ENCODE measurements around the gene UBR4. TPM values are rescaled to one million over a fixed set of nuclear protein-coding genes. Genes with fewer than 3 reads are reported as not detected.

The UBR4 gene
- polyA plus RNA-seq, 1 donor (not counting 4 experiments of a cell fraction or from before 2014, with no cell fraction given) = 39.0 TPM

DNA sequence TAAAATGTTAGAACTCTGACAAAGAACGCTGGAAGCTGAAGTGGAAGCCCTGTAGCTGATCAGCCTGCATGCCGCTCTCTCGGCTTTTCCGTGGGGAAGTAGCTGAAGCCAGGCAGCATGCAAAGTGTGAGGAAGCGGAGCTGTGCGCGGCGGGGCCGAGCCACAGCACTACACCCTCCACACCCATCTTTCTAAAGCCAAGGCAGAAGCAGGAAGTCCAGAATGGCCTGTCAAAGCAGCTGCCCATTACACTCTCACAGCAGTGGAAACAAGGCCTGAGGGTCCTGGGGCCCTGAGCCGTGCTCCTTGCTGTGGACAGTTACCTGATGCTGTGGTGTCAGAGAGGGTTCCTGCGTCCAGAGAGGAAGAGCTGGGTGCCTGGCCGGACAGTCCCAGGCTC, 69.6 kb downstream of the UBR4 start:
- no peak for TF ChIP-seq EZH2 (IDR thresholded peaks at IDR 0.05; ENCODE audit: low read length)
- TF ChIP-seq, protein P1, sequence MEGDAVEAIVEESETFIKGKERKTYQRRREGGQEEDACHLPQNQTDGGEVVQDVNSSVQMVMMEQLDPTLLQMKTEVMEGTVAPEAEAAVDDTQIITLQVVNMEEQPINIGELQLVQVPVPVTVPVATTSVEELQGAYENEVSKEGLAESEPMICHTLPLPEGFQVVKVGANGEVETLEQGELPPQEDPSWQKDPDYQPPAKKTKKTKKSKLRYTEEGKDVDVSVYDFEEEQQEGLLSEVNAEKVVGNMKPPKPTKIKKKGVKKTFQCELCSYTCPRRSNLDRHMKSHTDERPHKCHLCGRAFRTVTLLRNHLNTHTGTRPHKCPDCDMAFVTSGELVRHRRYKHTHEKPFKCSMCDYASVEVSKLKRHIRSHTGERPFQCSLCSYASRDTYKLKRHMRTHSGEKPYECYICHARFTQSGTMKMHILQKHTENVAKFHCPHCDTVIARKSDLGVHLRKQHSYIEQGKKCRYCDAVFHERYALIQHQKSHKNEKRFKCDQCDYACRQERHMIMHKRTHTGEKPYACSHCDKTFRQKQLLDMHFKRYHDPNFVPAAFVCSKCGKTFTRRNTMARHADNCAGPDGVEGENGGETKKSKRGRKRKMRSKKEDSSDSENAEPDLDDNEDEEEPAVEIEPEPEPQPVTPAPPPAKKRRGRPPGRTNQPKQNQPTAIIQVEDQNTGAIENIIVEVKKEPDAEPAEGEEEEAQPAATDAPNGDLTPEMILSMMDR (optimal IDR thresholded peaks at IDR 0.05 in 1 of 3, IDR thresholded peaks at IDR 0.05 in 1 of 3, conservative IDR thresholded peaks at IDR 0.05 in 1 of 3; ENCODE audit: extremely low read depth in 1 of 3, insufficient read depth in 2 of 3, low read length in 3 of 3) = no peak
- no peaks in the 10 kb centered on the region for H3K79me2 ChIP-seq (ENCODE audit: control insufficient read depth, insufficient read depth, low read length)
- no peak overlapping the region for H3K9ac ChIP-seq (ENCODE audit: control insufficient read depth, extremely low read depth, insufficient read depth, low read length)
- no peaks in the 10 kb centered on the region for H3K9me1 ChIP-seq (ENCODE audit: control insufficient read depth, extremely low read depth, insufficient read depth, low read length)
- no peak overlapping the region for H3K27ac ChIP-seq (ENCODE audit: control insufficient read depth, insufficient read depth, low read length)
- H2AFZ ChIP-seq (ENCODE audit: control insufficient read depth, low read length) = no peak overlapping the region
- no peak overlapping the region for H3K4me3 ChIP-seq (ENCODE audit: control insufficient read depth in 2 of 3, extremely low read depth in 1 of 3, insufficient read depth in 2 of 3, low read depth in 1 of 3, low read length in 3 of 3)
- no peak overlapping the region for H3K4me2 ChIP-seq (ENCODE audit: control insufficient read depth, extremely low read depth, insufficient read depth, low read depth, low read length)
- no peaks in the 10 kb centered on the region for H3K9me3 ChIP-seq (ENCODE audit: control insufficient read depth, low read depth, low read length)
- no peaks in the 10 kb centered on the region for H4K20me1 ChIP-seq (ENCODE audit: control insufficient read depth, extremely low read depth, insufficient read depth, low read length)
- no peak for DNase-seq (ENCODE audit: low read depth, low spot score)
- H3K4me1 ChIP-seq (ENCODE audit: control insufficient read depth, extremely low read depth, insufficient read depth, low read length) = no peaks in the 10 kb centered on the region
- no peak for FAIRE-seq
- H3K36me3 ChIP-seq (ENCODE audit: control insufficient read depth in 2 of 2, extremely low read depth in 1 of 2, insufficient read depth in 2 of 2, low read length in 2 of 2) = peaks cover 44 to 58% of the 10 kb centered on the region in 2 experiments
- dilution Hi-C loops (cut with MboI; ENCODE audit: extremely low pct_ligation_motif_present, low sequenced_read_pairs) = no loop called here
- H3K27me3 ChIP-seq (ENCODE audit: control insufficient read depth, extremely low read depth, insufficient read depth, low read length) = no peaks in the 10 kb centered on the region

GRCh38 chr1:19139711-19140110, 70.4 kb downstream of the UBR4 start:
- H3K4me1 ChIP-seq (ENCODE audit: control insufficient read depth, extremely low read depth, insufficient read depth, low read length) = no peaks in the 10 kb centered on the region
- H3K36me3 ChIP-seq (ENCODE audit: control insufficient read depth in 2 of 2, extremely low read depth in 1 of 2, insufficient read depth in 2 of 2, low read length in 2 of 2) = peaks cover 43 to 50% of the 10 kb centered on the region in 2 experiments
- dilution Hi-C loops (cut with MboI; ENCODE audit: extremely low pct_ligation_motif_present, low sequenced_read_pairs) = no loop called here
- no peaks in the 10 kb centered on the region for H3K79me2 ChIP-seq (ENCODE audit: control insufficient read depth, insufficient read depth, low read length)
- FAIRE-seq (no peak), DNase-seq (ENCODE audit: low read depth, low spot score) (no peak)
- no peaks in the 10 kb centered on the region for H3K27me3 ChIP-seq (ENCODE audit: control insufficient read depth, extremely low read depth, insufficient read depth, low read length)
- H4K20me1 ChIP-seq (ENCODE audit: control insufficient read depth, extremely low read depth, insufficient read depth, low read length) = no peaks in the 10 kb centered on the region
- no peak overlapping the region for H3K4me2 ChIP-seq (ENCODE audit: control insufficient read depth, extremely low read depth, insufficient read depth, low read depth, low read length)
- no peaks in the 10 kb centered on the region for H3K9me3 ChIP-seq (ENCODE audit: control insufficient read depth, low read depth, low read length)
- TF ChIP-seq, protein P1 (optimal IDR thresholded peaks at IDR 0.05 in 1 of 3, IDR thresholded peaks at IDR 0.05 in 1 of 3, conservative IDR thresholded peaks at IDR 0.05 in 1 of 3; ENCODE audit: extremely low read depth in 1 of 3, insufficient read depth in 2 of 3, low read length in 3 of 3) = no peak
- TF ChIP-seq EZH2 (IDR thresholded peaks at IDR 0.05; ENCODE audit: low read length) = no peak
- no peaks in the 10 kb centered on the region for H3K9me1 ChIP-seq (ENCODE audit: control insufficient read depth, extremely low read depth, insufficient read depth, low read length)
- H3K9ac ChIP-seq (ENCODE audit: control insufficient read depth, extremely low read depth, insufficient read depth, low read length) = no peak overlapping the region
- no peak overlapping the region for H3K27ac ChIP-seq (ENCODE audit: control insufficient read depth, insufficient read depth, low read length)
- no peak overlapping the region for H3K4me3 ChIP-seq (ENCODE audit: control insufficient read depth in 2 of 3, extremely low read depth in 1 of 3, insufficient read depth in 2 of 3, low read depth in 1 of 3, low read length in 3 of 3)
- H2AFZ ChIP-seq (ENCODE audit: control insufficient read depth, low read length) = no peak overlapping the region

All from keratinocyte (primary cell).